H1 (cell line): ENCODE results near the gene PARD6B.

ENCODE experiments used
- CBX5 ChIP-seq: fragments of 300-800, 300-1000 bp; sonication (generic); IDR thresholded peaks from 2 replicates; pipeline ENCODE4 v1.7.1; 2016; ENCODE audit warnings: antibody characterized with exemption, low read length, low read depth
- CREB1 ChIP-seq: IDR thresholded peaks from 2 replicates; pipeline ENCODE4 v1.6.1; 2012; ENCODE audit warnings: inconsistent platforms
- CTBP2 ChIP-seq: IDR thresholded peaks from 2 replicates; pipeline ENCODE4 v1.7.0; 2011; ENCODE audit warnings: borderline replicate concordance, mild to moderate bottlenecking, moderate library complexity, mixed read lengths, low read length; ENCODE audit not compliant: insufficient read depth, insufficient read length
- EZH2 ChIP-seq: fragments of 200-600 bp; sonication (generic); IDR thresholded peaks from 2 replicates; pipeline ENCODE4 v1.7.1; 2012; ENCODE audit warnings: low read depth, mild to moderate bottlenecking, moderate library complexity, low read length, inconsistent platforms; ENCODE audit not compliant: severe bottlenecking
- GABPA ChIP-seq: IDR thresholded peaks from 2 replicates; pipeline ENCODE4 v1.6.1; 2011; ENCODE audit warnings: mild to moderate bottlenecking, low read length, moderate library complexity, borderline replicate concordance; ENCODE audit not compliant: insufficient read depth
- NANOG ChIP-seq: IDR thresholded peaks from 2 replicates; pipeline ENCODE4 v1.6.1; 2011; ENCODE audit warnings: low read length, low read depth, mild to moderate bottlenecking, inconsistent platforms; ENCODE audit not compliant: insufficient read depth, poor library complexity, severe bottlenecking
- POLR2A ChIP-seq, 2 experiments: IDR thresholded peaks; 1 replicate in 1 of 2; 2 replicates in 1 of 2; pipeline ENCODE4 v1.6.1; 2011; ENCODE audit warnings: low read depth in 2 of 2, low read length in 2 of 2, mild to moderate bottlenecking in 2 of 2; ENCODE audit errors: control extremely low read depth in 1 of 2
- RAD21 ChIP-seq, 2 experiments: IDR thresholded peaks in 1 of 2; conservative IDR thresholded peaks in 1 of 2; 2 replicates each; pipeline ENCODE4 v1.6.1; 2011; ENCODE audit warnings: low read depth in 2 of 2, low read length in 2 of 2, improper control_type of control experiment in 1 of 2, inconsistent platforms in 1 of 2, mild to moderate bottlenecking in 1 of 2, moderate library complexity in 1 of 2
- SUZ12 ChIP-seq: fragments of 200-600 bp; sonication (generic); IDR thresholded peaks from 2 replicates; pipeline ENCODE4 v1.6.1; 2012; ENCODE audit warnings: mild to moderate bottlenecking, inconsistent platforms, low read length, moderate library complexity, mixed read lengths
- TF ChIP-seq, protein P1 (sequence below): IDR thresholded peaks from 2 replicates; pipeline ENCODE4 v1.6.1; 2011; ENCODE audit warnings: low read depth, mild to moderate bottlenecking, low read length; ENCODE audit not compliant: insufficient read depth
- TF ChIP-seq, protein P2 (sequence below), 3 experiments: IDR thresholded peaks; 1 replicate in 2 of 3; 2 replicates in 1 of 3; pipeline versions ENCODE4 v1.5.1 to v1.6.1; 2011; ENCODE audit warnings: low read length in 3 of 3, mild to moderate bottlenecking in 3 of 3, inconsistent platforms in 2 of 3, low read depth in 1 of 3, moderate library complexity in 1 of 3; ENCODE audit not compliant: insufficient read depth in 1 of 3; ENCODE audit errors: control extremely low read depth in 1 of 3

DNA sequence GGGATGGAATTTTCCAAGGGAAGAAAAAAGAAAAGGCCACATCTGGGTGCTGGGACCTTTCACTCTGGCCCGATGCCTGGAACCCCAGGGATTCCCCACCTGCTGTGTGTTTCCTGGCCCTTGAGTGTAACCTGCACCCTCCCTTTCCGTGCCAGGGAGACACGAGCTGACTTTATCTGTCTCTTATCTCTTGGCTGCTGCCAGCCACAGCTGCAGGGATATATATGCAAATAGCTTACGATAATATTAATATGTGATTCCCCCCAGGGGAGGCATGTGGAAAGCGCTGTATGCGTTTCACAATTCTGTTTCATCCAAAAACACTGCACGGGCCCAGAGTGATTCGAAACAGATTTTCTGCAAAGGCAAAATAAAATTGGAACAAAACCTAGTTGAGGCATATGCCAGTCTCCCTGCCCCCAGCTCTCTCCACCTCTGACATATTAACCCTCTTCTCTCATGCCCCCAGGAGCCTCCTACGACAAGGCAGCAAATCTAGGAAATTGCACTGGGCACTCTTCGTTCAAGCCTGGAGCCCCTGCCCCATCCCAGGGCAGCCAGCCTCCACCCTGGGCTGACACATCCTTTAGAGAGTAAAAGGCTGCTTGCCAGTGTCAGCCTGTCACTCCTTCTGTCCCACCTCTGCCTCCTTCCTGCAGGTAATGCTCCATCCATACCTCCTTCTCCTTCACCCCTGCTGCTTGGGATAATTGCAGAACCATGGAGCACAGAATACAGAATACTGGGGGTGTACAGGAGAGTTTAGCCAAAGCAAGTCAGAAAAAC, 41.3 kb upstream of the PARD6B start:
- TF ChIP-seq POLR2A (IDR thresholded peaks at IDR 0.05; ENCODE audit: control extremely low read depth in 1 of 2, low read depth in 2 of 2, low read length in 2 of 2) = no peak
- TF ChIP-seq SUZ12 = no peak
- no peak for TF ChIP-seq RAD21 (IDR thresholded peaks at IDR 0.05 in 1 of 2, conservative IDR thresholded peaks at IDR 0.05 in 1 of 2; ENCODE audit: low read depth in 2 of 2, low read length in 2 of 2)
- no peak for TF ChIP-seq GABPA
- no peak for TF ChIP-seq EZH2
- no peak for TF ChIP-seq CREB1
- TF ChIP-seq, protein P1, sequence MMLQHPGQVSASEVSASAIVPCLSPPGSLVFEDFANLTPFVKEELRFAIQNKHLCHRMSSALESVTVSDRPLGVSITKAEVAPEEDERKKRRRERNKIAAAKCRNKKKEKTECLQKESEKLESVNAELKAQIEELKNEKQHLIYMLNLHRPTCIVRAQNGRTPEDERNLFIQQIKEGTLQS = no peak
- no peak for TF ChIP-seq CTBP2
- TF ChIP-seq CBX5 = no peak
- TF ChIP-seq NANOG = no peak
- TF ChIP-seq, protein P2, sequence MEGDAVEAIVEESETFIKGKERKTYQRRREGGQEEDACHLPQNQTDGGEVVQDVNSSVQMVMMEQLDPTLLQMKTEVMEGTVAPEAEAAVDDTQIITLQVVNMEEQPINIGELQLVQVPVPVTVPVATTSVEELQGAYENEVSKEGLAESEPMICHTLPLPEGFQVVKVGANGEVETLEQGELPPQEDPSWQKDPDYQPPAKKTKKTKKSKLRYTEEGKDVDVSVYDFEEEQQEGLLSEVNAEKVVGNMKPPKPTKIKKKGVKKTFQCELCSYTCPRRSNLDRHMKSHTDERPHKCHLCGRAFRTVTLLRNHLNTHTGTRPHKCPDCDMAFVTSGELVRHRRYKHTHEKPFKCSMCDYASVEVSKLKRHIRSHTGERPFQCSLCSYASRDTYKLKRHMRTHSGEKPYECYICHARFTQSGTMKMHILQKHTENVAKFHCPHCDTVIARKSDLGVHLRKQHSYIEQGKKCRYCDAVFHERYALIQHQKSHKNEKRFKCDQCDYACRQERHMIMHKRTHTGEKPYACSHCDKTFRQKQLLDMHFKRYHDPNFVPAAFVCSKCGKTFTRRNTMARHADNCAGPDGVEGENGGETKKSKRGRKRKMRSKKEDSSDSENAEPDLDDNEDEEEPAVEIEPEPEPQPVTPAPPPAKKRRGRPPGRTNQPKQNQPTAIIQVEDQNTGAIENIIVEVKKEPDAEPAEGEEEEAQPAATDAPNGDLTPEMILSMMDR (IDR thresholded peaks at IDR 0.05; ENCODE audit: control extremely low read depth in 1 of 3, insufficient read depth in 1 of 3, low read depth in 1 of 3, low read length in 3 of 3) = no peak
